ENCODE data around the gene SSH2.
"Not testable (repeated sequence)": the region's sequence is repeated elsewhere in the genome, so short reads cannot be mapped to it uniquely, and the experiment has no call there.

Gene SSH2

GRCh38 chr17:29874358-29874757, 55.7 kb downstream of the SSH2 start:
- not testable (repeated sequence) for DNase-seq

- no peak for DNase-seq
Measured at GRCh38 chr17:29873476-29873875, 56.6 kb downstream of the SSH2 start.

- DNase-seq: peak; percentile 12
Measured at GRCh38 chr17:29870836-29871465, 59.1 kb downstream of the SSH2 start.

- no peak for DNase-seq
Measured at GRCh38 chr17:29867643-29868181, 62.3 kb downstream of the SSH2 start.

- DNase-seq: no peak
Measured at GRCh38 chr17:29866746-29867404, 63.2 kb downstream of the SSH2 start.

GRCh38 chr17:29864615-29865014, 65.4 kb downstream of the SSH2 start:
- DNase-seq: no peak

GRCh38 chr17:29864123-29864522, 65.9 kb downstream of the SSH2 start:
- not testable (repeated sequence) for DNase-seq

- DNase-seq: no peak
Measured at GRCh38 chr17:29862951-29863350, 67.1 kb downstream of the SSH2 start.

GRCh38 chr17:29862127-29862526, 67.9 kb downstream of the SSH2 start:
- DNase-seq: no peak

GRCh38 chr17:29859445-29859844, 70.6 kb downstream of the SSH2 start:
- DNase-seq: not testable (repeated sequence)

- DNase-seq: no peak
Measured at GRCh38 chr17:29857823-29858222, 72.2 kb downstream of the SSH2 start.

- not testable (repeated sequence) for DNase-seq
Measured at GRCh38 chr17:29857105-29857504, 72.9 kb downstream of the SSH2 start.

GRCh38 chr17:29855686-29856085, 74.3 kb downstream of the SSH2 start:
- DNase-seq: no peak

GRCh38 chr17:29848737-29849136, 81.3 kb downstream of the SSH2 start:
- no peak for DNase-seq

- no peak for DNase-seq
Measured at GRCh38 chr17:29847527-29848400, 82.3 kb downstream of the SSH2 start.

- DNase-seq: no peak
Measured at GRCh38 chr17:29847118-29847517, 82.9 kb downstream of the SSH2 start.

- DNase-seq: no peak
Measured at GRCh38 chr17:29846298-29846697, 83.7 kb downstream of the SSH2 start.

GRCh38 chr17:29844339-29845048, 85.5 kb downstream of the SSH2 start:
- DNase-seq: no peak

- DNase-seq: no peak
Measured at GRCh38 chr17:29840884-29841283, 89.1 kb downstream of the SSH2 start.

- no peak for DNase-seq
Measured at GRCh38 chr17:29839656-29840055, 90.4 kb downstream of the SSH2 start.

GRCh38 chr17:29838961-29839360, 91.1 kb downstream of the SSH2 start:
- DNase-seq: no peak

- DNase-seq: no peak
Measured at GRCh38 chr17:29837531-29837930, 92.5 kb downstream of the SSH2 start.

GRCh38 chr17:29836643-29837042, 93.4 kb downstream of the SSH2 start:
- DNase-seq: no peak

Measured in NCI-H774 (cell line).